Smooth muscle cell (in vitro differentiated cells): ENCODE results near the gene TBRG4. TPM values are rescaled to one million over a fixed set of nuclear protein-coding genes. Genes with fewer than 3 reads are reported as not detected.

Experiments used
- DNase-seq: peaks from one replicate; lab custom pipeline; 2025; ENCODE audit not compliant: unreplicated experiment; lab: John Stamatoyannopoulos, UW
- H2AFZ ChIP-seq: fragments of 200-600 bp; sonication (generic); 2 replicates; pipeline ENCODE4 v1.6.0; 2016; ENCODE audit warnings: antibody characterized with exemption, low read depth, mild to moderate bottlenecking
- H3F3A ChIP-seq: fragments of 200-600 bp; sonication (generic); 2 replicates; pipeline ENCODE4 v1.6.0; 2017; ENCODE audit warnings: antibody characterized with exemption, low read depth
- H3K27ac ChIP-seq: fragments of 200-600 bp; sonication (generic); 2 replicates; pipeline ENCODE4 v1.5.1; 2016; ENCODE audit warnings: low read depth, mild to moderate bottlenecking
- H3K27me3 ChIP-seq: fragments of 200-600 bp; sonication (generic); 2 replicates; pipeline ENCODE4 v1.6.1; 2016; ENCODE audit warnings: low read depth, mild to moderate bottlenecking
- H3K36me3 ChIP-seq: fragments of 200-600 bp; sonication (generic); 2 replicates; pipeline ENCODE4 v1.5.1; 2016; ENCODE audit warnings: low read depth
- H3K4me1 ChIP-seq: fragments of 200-600 bp; sonication (generic); 2 replicates; pipeline ENCODE4 v1.5.1; 2016; ENCODE audit warnings: low read depth
- H3K4me2 ChIP-seq: fragments of 200-600 bp; sonication (generic); 2 replicates; pipeline ENCODE4 v1.6.0; 2016; ENCODE audit warnings: mild to moderate bottlenecking
- H3K4me3 ChIP-seq: fragments of 200-600 bp; sonication (generic); 2 replicates; pipeline ENCODE4 v1.5.1; 2016; ENCODE audit warnings: mild to moderate bottlenecking
- H3K79me2 ChIP-seq: fragments of 200-600 bp; sonication (generic); 2 replicates; pipeline ENCODE4 v1.6.0; 2016; ENCODE audit warnings: low read depth, mild to moderate bottlenecking
- H3K9ac ChIP-seq: fragments of 200-600 bp; sonication (generic); 2 replicates; pipeline ENCODE4 v1.6.0; 2016; ENCODE audit warnings: low read depth
- H3K9me3 ChIP-seq: fragments of 200-600 bp; sonication (generic); replicated peaks from 2 replicates; pipeline ENCODE4 v1.5.1; 2016; ENCODE audit warnings: low read depth
- H4K20me1 ChIP-seq: fragments of 200-600 bp; sonication (generic); 2 replicates; pipeline ENCODE4 v1.6.0; 2016; ENCODE audit warnings: low read depth
- WGBS: methylation state at CpG from one replicate; pipeline ENCODE4 v1.1.7; 2016; ENCODE audit warnings: low lambda C conversion rate; 5-methylcytosine and 5-hydroxymethylcytosine counted together
- polyA plus RNA-seq: library from polyadenylated mRNA; unstranded; fragments of >200 nt; fragmentation: Nextera tagmentation; extraction: Ambion mirVana; gene quantifications from 2 replicates; pipeline ENCODE4 v1.2.1, GENCODE V29; 2016
- total RNA-seq: library from RNA; depleted of rRNA; stranded (reverse); fragments of >200 nt; gene quantifications from 2 replicates; pipeline ENCODE4 v1.2.3, GENCODE V29; 2014
- TF ChIP-seq, protein P1 (sequence below): fragments of 200-600 bp; sonication (generic); IDR thresholded peaks from 2 replicates; pipeline ENCODE4 v1.5.1; 2017; ENCODE audit warnings: borderline replicate concordance, mild to moderate bottlenecking, antibody characterized with exemption; ENCODE audit not compliant: insufficient read depth, poor library complexity, severe bottlenecking

The TBRG4 gene
- 21.8 and 30.2 TPM in 2 replicates for total RNA-seq
- 48.3 and 52.5 TPM in 2 replicates for polyA plus RNA-seq

DNA sequence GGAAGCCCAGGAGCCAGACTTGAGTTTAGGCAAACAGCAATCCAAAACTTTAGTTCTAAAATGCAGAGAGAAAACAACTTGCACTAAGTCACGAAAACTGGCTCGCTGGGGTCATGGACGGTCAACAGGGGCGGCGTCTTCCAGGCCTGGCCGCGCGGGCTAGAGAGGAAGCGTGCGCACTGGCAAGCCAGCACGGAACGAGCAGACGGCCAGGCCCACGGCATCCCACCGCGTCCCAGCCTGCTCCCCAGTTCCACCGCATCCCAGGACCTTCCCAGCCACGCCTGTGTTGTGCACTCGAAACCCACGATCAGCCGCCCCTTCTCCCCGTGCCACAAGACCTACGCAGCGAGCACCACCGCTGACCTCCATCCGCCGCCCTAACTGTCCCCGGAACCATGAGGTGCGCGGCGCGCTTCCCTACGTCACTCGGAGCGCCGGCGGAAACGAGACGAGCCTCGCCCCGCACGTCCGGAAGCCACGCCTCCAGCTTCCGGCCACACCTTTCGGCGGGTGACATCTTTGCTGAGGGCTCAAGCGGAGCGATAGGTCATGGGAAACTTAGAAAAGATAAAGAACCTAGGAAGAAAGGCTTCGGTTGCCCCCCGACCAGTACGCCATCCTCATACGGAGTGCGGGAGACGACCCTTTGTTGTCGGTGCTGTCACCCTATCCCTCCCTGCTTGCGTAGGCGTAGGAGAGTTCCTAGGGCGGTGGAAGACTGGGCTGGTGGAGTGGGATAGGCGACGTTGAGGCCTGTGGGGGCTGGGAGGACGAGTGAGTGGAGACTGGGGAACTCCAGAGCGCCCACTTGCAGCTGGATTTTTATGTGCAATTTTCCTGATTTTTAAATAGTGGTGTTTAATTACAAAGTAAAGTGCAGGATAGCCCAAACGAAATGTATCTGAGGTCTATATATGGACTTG lies at the start of gene TBRG4:
TSS of gene TBRG4 (minus strand) at position 400 of the 926 bp plus-strand sequence. CDS start 2,460 bp downstream, outside the sequence.
- peak within 1 kb of the TSS; percentile 84 for H3K4me2 ChIP-seq
- peaks cover 9% of the 10 kb centered on the region for H3K4me1 ChIP-seq
- DNase-seq, result peak; percentile 79
- no peaks in the 10 kb centered on the region for H3K9me3 ChIP-seq
- H3K79me2 ChIP-seq, result peaks cover 31% of the 10 kb centered on the region
- H3K27ac ChIP-seq, result peak within 1 kb of the TSS; percentile 93
- peaks cover 27% of the 10 kb centered on the region for H3K27me3 ChIP-seq
- TF ChIP-seq, protein P1, sequence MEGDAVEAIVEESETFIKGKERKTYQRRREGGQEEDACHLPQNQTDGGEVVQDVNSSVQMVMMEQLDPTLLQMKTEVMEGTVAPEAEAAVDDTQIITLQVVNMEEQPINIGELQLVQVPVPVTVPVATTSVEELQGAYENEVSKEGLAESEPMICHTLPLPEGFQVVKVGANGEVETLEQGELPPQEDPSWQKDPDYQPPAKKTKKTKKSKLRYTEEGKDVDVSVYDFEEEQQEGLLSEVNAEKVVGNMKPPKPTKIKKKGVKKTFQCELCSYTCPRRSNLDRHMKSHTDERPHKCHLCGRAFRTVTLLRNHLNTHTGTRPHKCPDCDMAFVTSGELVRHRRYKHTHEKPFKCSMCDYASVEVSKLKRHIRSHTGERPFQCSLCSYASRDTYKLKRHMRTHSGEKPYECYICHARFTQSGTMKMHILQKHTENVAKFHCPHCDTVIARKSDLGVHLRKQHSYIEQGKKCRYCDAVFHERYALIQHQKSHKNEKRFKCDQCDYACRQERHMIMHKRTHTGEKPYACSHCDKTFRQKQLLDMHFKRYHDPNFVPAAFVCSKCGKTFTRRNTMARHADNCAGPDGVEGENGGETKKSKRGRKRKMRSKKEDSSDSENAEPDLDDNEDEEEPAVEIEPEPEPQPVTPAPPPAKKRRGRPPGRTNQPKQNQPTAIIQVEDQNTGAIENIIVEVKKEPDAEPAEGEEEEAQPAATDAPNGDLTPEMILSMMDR, result no peak
- H3K9ac ChIP-seq, result peak within 1 kb of the TSS; percentile 82
- WGBS, result under 1% methylated on average over 63 of the region's 64 CpGs
- no peaks in the 10 kb centered on the region for H3K36me3 ChIP-seq
- peaks cover 10% of the 10 kb centered on the region for H4K20me1 ChIP-seq
- peak within 1 kb of the TSS; percentile 64 for H2AFZ ChIP-seq
- peak within 1 kb of the TSS; percentile 74 for H3K4me3 ChIP-seq
- H3F3A ChIP-seq, result peaks cover 5% of the 10 kb centered on the region

- Histone ChIP-seq H3K9me3 (no peaks in the 10 kb centered on the region), H3K4me2 (no peak overlapping the region), H2AFZ (no peak overlapping the region), H3K27me3 (peaks cover 38% of the 10 kb centered on the region), H3K4me1 (no peaks in the 10 kb centered on the region), H3K36me3 (no peaks in the 10 kb centered on the region), H3K79me2 (no peaks in the 10 kb centered on the region), H3K9ac (no peak overlapping the region), H3K27ac (no peak overlapping the region), H3K4me3 (no peak overlapping the region), H4K20me1 (no peaks in the 10 kb centered on the region), H3F3A (no peaks in the 10 kb centered on the region)
- WGBS, result 90% methylated on average over 4 of the region's 4 CpGs
- TF ChIP-seq, protein P1, result no peak
- DNase-seq, result no peak
Observed at GRCh38 chr7:45161138-45161537, 49.6 kb upstream of the TBRG4 start.

- no peak overlapping the region for H3K4me2 ChIP-seq
- H3K27ac ChIP-seq, result no peak overlapping the region
- H4K20me1 ChIP-seq, result no peaks in the 10 kb centered on the region
- H2AFZ ChIP-seq, result no peak overlapping the region
- H3K36me3 ChIP-seq, result no peaks in the 10 kb centered on the region
- no peaks in the 10 kb centered on the region for H3K9me3 ChIP-seq
- no peaks in the 10 kb centered on the region for H3K79me2 ChIP-seq
- no peaks in the 10 kb centered on the region for H3K4me1 ChIP-seq
- peaks cover 43% of the 10 kb centered on the region for H3K27me3 ChIP-seq
- no peak for DNase-seq
- no peaks in the 10 kb centered on the region for H3F3A ChIP-seq
- no peak overlapping the region for H3K9ac ChIP-seq
- TF ChIP-seq, protein P1, result no peak
- WGBS, result 78% methylated on average over 10 of the region's 10 CpGs
- H3K4me3 ChIP-seq, result no peak overlapping the region
Observed at GRCh38 chr7:45160417-45160881, 49.0 kb upstream of the TBRG4 start.
